Upper lobe of right lung (tissue), 1 donor: ENCODE measurements around the gene CYBA. TPM values are rescaled to one million over a fixed set of nuclear protein-coding genes. Genes with fewer than 3 reads are reported as not detected.

Experiments used
- ATAC-seq: fragments of 200-7000 bp; cut with Tn5 transposase; one replicate; pipeline ENCODE4 v1.9.1; 2020; ENCODE audit warnings: mild to moderate bottlenecking, moderate library complexity
- DNase-seq: peaks from one replicate; pipeline ENCODE4 v3.0.0-alpha.2; 2020
- H3K27ac ChIP-seq: fragments of 200-600 bp; one replicate; pipeline ENCODE4 v1.8.0; 2022
- H3K27me3 ChIP-seq: fragments of 200-600 bp; one replicate; pipeline ENCODE4 v1.8.0; 2022; ENCODE audit warnings: mild to moderate bottlenecking
- H3K36me3 ChIP-seq: fragments of 200-600 bp; one replicate; pipeline ENCODE4 v1.8.0; 2022
- H3K4me1 ChIP-seq: fragments of 200-600 bp; one replicate; pipeline ENCODE4 v1.8.0; 2022
- H3K4me3 ChIP-seq: fragments of 200-600 bp; one replicate; pipeline ENCODE4 v1.8.0; 2022; ENCODE audit warnings: mild to moderate bottlenecking
- H3K9me3 ChIP-seq: fragments of 200-600 bp; one replicate; pipeline ENCODE4 v1.8.0; 2022
- intact Hi-C: fragments of 100-400 bp; cut with DNase I; formaldehyde crosslinking; loops from one replicate; pipeline ENCODE4 v1.11.0; 2022
- total RNA-seq: library from RNA; stranded (reverse); fragmentation: NEBNext Ultra II Directional; extraction: Animal tissue kit (Norgen Biotek cat#: 25700); gene quantifications from one replicate; pipeline ENCODE4 v1.2.1, GENCODE V29; 2021
- TF ChIP-seq, protein P1 (sequence below): fragments of 200-600 bp; IDR thresholded peaks from one replicate; pipeline ENCODE4 v1.8.0; 2022; ENCODE audit warnings: antibody characterized with exemption
- donor health status: DM: no; HTN: yes; CAD: no; lungs with severe emphysema.

CYBA gene
- total RNA-seq, 1 donor from 2014 or later: 257 TPM

DNA sequence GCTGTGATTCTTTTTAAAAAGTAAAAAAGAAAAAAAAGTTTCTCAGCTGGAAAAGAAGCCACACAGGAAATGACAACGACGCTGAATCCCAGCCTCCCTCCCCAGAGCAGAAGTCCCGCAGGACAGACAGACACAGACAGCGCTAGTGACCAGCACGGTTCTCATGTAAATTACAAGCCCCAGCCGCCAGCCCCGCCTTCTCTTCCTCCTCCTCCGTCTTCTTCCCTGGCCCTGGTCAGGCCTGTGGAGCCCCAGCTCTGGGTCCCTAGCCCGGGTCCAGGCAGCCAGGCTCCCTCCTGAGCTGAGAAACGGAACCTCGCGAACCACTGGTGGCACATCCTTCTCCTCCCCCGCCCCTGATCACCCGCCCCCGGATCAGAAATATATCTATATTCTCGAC, 19.5 kb downstream of the CYBA start:
- Histone ChIP-seq H3K4me3 (no peak overlapping the region), H3K36me3 (peaks cover 57% of the 10 kb centered on the region), H3K27ac (no peak overlapping the region), H3K4me1 (peaks cover 15% of the 10 kb centered on the region), H3K9me3 (no peaks in the 10 kb centered on the region), H3K27me3 (no peaks in the 10 kb centered on the region)
- ATAC-seq (no peak), DNase-seq (no peak)
- intact Hi-C loops: no loop called here
- TF ChIP-seq, protein P1, sequence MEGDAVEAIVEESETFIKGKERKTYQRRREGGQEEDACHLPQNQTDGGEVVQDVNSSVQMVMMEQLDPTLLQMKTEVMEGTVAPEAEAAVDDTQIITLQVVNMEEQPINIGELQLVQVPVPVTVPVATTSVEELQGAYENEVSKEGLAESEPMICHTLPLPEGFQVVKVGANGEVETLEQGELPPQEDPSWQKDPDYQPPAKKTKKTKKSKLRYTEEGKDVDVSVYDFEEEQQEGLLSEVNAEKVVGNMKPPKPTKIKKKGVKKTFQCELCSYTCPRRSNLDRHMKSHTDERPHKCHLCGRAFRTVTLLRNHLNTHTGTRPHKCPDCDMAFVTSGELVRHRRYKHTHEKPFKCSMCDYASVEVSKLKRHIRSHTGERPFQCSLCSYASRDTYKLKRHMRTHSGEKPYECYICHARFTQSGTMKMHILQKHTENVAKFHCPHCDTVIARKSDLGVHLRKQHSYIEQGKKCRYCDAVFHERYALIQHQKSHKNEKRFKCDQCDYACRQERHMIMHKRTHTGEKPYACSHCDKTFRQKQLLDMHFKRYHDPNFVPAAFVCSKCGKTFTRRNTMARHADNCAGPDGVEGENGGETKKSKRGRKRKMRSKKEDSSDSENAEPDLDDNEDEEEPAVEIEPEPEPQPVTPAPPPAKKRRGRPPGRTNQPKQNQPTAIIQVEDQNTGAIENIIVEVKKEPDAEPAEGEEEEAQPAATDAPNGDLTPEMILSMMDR: no peak

GRCh38 chr16:88630941-88631340, 19.9 kb downstream of the CYBA start:
- ATAC-seq: no peak
- TF ChIP-seq, protein P1: no peak
- intact Hi-C loops: no loop called here
- no peaks in the 10 kb centered on the region for H3K9me3 ChIP-seq
- no peak overlapping the region for H3K27ac ChIP-seq
- H3K36me3 ChIP-seq: peaks cover 60% of the 10 kb centered on the region
- no peak for DNase-seq
- H3K27me3 ChIP-seq: no peaks in the 10 kb centered on the region
- H3K4me3 ChIP-seq: no peak overlapping the region
- peaks cover 15% of the 10 kb centered on the region for H3K4me1 ChIP-seq

- no peak overlapping the region for H3K27ac ChIP-seq
- H3K36me3 ChIP-seq: peaks cover 64% of the 10 kb centered on the region
- TF ChIP-seq, protein P1: no peak
- no peaks in the 10 kb centered on the region for H3K27me3 ChIP-seq
- H3K4me1 ChIP-seq: peaks cover 15% of the 10 kb centered on the region
- DNase-seq (no peak), ATAC-seq (no peak)
- no peaks in the 10 kb centered on the region for H3K9me3 ChIP-seq
- H3K4me3 ChIP-seq: no peak overlapping the region
- intact Hi-C loops: no loop called here
Observed at GRCh38 chr16:88630433-88630832, 20.4 kb downstream of the CYBA start.

GRCh38 chr16:88629835-88630234, 21.0 kb downstream of the CYBA start:
- Histone ChIP-seq H3K27ac (no peak overlapping the region), H3K36me3 (peaks cover 70% of the 10 kb centered on the region), H3K4me3 (no peak overlapping the region), H3K4me1 (peaks cover 9% of the 10 kb centered on the region), H3K27me3 (no peaks in the 10 kb centered on the region), H3K9me3 (no peaks in the 10 kb centered on the region)
- DNase-seq (no peak), ATAC-seq (no peak)
- intact Hi-C loops: no loop called here
- TF ChIP-seq, protein P1: no peak

DNA sequence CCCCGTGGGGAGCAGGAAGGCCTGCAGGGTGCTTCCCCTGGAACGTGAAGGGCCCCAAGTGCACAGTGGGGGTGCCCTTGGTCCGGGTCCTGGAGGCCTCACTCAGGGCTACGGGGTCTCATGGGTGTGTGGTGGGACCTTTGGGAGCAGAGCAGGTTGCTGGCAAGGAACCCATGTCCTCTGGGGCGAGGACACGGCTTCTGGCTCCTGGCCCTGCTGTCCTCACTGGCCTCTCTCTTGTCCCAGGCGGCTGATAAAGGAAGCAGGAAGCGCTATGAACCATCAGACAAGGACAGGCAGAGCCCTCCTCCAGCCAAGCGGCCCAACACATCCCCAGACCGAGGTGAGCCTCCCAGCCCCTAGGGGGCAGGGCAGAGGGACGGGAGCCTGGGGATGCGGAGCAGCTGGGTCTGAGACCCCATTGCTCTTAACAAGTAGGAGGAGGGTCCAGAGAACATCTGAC, 22.3 kb downstream of the CYBA start:
- H3K4me3 ChIP-seq: no peak overlapping the region
- ATAC-seq (peak; percentile 10), DNase-seq (no peak)
- H3K9me3 ChIP-seq: no peaks in the 10 kb centered on the region
- no peaks in the 10 kb centered on the region for H3K4me1 ChIP-seq
- peaks cover 83% of the 10 kb centered on the region for H3K36me3 ChIP-seq
- no peaks in the 10 kb centered on the region for H3K27me3 ChIP-seq
- H3K27ac ChIP-seq: no peak overlapping the region
- intact Hi-C loops: no loop called here
- TF ChIP-seq, protein P1: peak; percentile 21
